Activated T-helper 1 cell treated with Interleukin-2 at 50 U/mL for 16 hours (primary cell): ENCODE data around the gene CCNDBP1.
"Not testable (repeated sequence)": the region's sequence is repeated elsewhere in the genome, so short reads cannot be mapped to it uniquely, and the experiment has no call there.

Experiments
- DNase-seq: peaks from one replicate; pipeline ENCODE4 v3.0.0-alpha.2; 2020; ENCODE audit warnings: low read depth

CCNDBP1 gene

DNA sequence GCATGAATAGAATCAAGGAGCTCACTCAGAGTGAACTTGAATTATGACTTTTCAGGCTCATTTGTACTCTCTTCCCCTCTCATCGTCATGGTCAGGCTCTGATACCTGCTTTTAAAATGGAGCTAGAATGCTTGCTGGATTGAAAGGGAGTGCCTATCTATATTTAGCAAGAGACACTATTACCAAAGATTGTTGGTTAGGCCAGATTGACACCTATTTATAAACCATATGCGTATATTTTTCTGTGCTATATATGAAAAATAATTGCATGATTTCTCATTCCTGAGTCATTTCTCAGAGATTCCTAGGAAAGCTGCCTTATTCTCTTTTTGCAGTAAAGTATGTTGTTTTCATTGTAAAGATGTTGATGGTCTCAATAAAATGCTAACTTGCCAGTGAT lies 9.6 kb downstream of the CCNDBP1 start:
- no peak for DNase-seq

DNA sequence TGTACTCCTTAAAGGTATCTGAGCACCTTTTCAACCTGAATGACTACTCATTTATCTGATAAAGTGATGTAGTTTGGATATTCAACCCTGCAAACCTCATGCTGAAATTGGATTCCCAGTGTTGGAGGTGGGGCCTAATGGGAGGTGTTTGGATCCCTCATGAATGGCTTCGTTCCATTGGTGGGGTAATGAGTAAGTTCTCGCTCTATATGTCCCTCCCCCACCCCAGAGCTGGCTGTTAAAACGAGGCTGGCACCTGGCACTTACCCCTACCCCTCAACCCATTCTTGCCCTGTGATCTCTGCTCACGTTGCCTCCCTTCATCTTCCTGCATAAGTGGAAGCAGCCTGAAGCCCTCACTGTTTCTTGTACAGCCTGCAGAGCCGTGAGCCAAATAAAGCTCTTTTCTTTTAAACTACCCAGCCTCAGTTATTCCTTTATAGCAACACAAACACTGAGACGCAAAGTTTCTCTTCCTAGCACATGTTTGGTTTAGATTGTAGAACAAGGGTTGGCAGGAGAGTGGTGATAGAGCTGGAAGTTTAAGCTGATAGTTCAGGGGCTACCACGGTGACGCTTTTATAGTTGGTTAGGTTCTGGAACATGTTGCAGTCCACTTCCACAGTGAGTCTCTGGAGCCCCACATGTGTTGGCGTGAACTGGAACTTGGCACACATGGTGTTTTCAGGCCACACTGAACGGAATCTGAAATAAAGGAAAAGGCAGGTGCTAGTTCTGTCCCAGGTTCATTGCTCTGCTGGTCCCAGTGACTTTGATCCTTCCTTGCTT lies 11.8 kb downstream of the CCNDBP1 start:
- DNase-seq, result no peak

DNA sequence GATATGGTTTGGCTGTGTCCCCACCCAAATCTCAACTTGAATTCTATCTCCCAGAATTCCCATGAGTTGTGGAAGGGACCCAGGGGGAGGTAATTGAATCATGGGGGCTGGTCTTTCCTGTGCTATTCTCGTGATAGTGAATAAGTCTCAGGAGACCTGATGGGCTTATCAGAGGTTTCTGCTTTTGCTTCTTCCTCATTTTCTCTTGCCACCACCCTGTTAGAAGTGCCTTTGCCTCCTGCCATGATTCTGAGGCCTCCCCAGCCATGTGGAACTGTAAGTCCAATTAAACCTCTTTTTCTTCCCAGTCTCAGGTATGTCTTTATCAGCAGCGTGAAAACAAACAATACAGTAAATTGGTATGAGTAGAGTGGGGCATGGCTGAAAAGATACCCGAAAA lies 12.6 kb downstream of the CCNDBP1 start:
- DNase-seq, result not testable (repeated sequence)

DNA sequence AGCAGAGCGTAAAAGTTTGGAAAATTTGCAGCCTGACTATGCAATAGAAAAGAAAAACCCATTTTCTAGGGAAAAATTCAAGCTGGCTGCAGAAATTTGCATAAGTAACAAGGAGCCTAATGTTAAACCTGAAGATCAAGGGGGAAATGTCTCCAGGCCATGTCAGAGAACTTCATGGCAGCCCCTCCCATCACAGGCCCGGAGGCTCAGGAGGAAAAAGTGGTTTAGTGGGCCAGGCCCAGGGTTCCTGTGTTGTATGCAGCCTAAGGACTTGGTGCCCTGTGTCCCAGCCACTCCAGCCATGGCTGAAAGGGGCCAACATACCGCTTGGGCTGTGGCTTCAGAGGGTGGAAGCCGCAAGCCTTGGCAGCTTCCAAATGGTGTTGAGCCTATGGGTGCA lies 13.4 kb downstream of the CCNDBP1 start:
- DNase-seq, result not testable (repeated sequence)

DNA sequence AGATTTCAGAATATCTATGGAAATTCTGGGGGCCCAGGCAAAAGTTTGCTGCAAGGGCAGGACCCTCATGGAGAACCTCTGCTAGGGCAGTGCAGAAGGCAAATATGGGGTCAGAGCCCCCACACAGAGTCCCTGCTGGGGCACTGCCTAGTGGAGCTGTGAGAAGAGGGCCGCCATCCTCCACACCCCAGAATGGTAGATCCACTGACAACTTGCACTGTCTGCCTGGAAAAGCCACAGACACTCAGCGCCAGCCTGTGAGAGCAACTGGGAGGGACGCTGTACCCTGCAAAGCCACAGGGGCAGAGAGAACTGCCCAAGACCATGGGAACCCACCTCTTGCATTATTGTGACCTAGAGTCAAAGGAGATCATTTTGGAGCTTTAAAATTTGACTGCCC lies 13.8 kb downstream of the CCNDBP1 start:
- DNase-seq, result no peak

DNA sequence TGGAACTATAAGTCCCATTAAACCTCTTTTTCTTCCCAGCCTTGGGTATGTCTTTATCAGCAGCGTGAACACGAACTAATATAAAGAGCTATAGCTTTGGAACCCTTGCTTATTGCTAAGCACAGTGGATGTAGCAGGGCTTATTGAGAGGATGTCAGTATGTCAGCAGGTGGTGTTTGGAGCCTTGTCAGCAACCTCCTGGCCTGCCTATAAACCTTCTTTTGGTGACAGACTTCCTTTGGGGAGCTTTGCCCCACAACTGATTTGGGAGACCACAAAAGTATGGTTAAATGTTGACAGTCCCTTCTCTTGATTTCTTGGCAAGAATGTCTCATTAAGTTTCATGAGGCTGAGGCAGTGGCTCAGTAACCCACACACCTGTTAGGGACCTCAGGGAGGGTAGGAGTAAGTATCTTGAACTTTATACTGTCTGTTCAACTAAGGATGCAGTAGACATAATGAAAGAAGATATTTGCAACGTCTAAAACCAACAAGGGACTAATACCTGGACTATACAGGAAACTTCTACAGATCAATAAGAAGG lies 14.8 kb downstream of the CCNDBP1 start:
- no peak for DNase-seq

DNA sequence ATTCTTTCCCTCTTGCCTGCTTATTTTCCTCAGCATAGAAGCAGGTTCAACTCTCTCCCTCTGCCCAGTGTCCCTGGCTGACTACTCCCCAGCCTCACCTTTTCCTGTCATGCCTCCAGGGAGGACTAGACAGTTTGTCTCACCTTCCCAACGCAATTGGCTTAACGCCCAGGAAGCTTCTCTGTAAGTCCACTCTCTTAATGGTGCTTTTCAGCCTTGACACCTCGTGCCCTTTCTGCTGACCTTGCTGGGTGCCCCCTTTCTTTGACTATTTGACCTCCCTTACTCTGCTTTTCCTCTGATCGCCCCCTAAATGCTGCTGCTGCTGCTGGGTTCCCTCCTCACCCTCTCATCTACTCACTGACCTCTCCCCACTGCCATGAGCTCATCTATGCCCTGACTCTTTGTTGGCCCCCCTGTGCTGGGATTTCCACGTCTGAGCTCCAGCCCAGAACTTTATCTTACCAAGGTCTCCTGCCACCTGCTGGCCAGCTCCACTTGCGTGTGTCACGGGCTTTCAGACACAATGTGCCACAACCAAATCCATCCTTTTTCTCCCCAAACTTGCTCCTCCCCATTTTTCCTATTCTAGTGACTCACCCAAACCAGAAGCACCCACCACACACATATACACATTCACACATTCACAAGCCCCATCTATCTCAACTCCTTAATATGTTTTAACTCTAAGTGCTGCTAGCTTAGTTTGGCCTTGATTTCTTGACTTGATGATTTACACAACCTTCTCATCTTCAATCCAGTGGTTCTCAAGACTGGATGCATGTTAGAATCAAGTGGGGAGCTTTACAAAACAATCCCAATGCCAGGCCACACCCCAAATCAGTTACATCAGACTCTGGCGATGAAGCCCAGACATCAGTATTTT lies 19.1 kb downstream of the CCNDBP1 start:
- DNase-seq, result no peak

DNA sequence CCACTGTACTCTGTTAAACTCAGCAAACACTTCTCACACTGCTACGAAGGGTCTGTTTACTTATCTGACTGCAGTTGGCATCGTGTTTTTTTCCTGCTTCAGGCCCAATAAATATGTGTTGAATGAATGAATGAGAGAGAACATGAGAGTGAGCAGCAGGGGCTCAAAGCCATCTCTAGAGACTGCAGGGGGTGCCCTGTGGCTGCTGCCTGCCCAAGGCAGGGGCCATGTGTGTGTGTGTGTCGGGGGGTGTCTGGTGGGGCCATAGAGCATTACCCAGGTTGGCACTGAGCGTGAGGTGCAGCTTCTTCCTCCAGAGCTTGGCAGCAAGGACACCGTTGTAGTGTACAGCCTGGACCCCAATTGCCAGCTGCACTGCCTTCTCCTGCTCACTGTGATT lies 20.9 kb downstream of the CCNDBP1 start:
- no peak for DNase-seq

DNA sequence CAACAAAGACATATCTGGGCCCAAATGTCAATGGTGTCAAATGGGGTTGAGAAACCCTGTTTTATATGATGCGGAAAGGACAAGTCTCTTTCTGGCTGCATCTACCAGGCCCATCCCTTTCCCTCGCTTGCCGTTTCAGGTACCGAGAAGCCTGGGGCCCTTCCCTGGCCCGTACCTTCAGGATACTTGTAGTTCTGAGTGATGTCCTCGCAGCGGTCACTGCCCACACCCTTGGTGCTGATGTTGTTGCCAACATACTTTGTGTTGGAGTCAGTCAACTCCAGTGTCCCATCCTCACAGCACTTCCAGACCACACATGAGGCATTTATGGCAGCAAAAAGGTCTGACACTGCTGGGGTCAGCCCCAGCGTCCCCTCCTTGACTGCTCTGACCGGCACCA lies 21.8 kb downstream of the CCNDBP1 start:
- DNase-seq, result no peak

DNA sequence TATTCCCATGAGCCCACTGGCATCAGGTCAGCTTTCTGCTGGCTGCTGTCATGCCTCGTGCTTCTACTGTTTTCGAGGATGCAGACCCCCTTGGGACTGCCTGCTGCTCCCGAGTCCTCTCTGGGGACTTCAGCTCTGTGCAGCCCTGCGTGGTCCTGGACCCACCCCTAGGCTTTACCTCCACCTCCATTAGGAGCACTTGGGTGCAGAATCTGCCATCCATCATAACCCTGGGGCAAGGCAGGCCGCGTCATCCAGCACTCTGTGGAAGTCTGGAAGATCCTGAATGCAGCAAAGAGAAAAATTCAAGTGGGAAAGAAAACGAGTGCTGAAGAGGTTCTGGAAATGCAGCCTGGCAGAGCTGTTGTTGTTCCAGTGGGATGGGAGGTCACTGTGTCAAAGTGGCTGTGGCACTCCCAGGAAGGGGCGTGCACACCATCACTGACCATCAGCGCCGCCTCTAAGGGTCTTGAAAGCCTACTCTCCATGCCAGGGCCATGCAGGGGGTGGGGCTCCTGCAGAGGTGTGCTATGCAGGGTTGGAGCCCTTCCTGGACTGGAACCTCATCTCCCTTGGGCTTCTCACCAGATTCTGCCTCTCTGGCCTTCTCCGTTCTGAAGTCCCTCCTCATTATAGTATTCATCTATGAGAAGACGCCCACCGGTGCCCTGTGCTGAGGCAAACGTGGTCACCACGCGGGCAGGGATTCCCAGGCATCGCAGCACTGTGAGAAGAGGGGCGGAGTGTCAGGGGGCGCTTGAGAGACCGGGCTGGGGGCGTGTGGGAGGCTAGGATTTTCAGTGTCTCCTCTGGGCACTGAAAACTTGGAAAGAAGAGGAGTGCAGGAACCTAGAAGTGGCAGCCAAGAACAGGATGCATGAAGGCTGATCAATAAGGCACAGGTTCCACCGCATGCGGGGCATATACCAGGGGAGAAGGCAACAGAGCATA lies 23.1 kb downstream of the CCNDBP1 start:
- DNase-seq, result no peak

DNA sequence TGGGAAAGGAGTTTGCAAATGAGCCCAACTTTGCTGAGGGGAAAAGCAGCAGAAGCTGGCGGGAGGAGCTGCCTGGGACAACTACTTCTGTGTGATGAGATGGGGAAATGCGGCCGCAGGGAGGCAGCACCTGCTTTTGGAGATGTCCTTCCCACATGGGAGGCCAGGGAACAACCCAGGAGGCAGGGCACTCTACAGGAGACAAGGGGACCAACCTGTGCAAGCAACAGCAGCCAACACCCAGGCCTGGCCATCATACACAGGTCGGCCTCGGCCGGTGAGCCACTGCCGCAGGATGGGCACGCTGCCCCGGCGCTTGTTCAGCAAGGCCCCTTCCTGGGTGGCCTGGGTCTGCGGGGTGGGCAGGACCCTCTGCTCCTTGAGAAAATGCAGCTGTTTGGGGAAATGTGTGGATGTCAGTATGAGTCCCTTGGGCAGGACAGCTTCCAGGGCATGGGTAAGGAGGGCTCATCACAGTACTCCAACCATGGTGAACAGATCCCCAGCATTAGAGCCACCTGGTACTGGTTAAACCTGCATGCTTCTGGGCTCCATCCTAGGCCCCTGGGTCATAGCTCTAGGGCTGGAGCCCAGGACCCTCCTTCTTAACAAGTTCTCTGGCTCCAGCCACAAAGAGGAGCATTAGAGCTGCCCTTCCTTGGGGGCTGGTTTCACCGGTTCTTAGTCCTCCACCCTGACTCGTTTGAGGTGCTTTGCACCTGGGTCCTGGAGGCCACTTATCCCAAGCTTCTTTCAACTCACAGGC lies 24.0 kb downstream of the CCNDBP1 start:
- DNase-seq, result no peak

DNA sequence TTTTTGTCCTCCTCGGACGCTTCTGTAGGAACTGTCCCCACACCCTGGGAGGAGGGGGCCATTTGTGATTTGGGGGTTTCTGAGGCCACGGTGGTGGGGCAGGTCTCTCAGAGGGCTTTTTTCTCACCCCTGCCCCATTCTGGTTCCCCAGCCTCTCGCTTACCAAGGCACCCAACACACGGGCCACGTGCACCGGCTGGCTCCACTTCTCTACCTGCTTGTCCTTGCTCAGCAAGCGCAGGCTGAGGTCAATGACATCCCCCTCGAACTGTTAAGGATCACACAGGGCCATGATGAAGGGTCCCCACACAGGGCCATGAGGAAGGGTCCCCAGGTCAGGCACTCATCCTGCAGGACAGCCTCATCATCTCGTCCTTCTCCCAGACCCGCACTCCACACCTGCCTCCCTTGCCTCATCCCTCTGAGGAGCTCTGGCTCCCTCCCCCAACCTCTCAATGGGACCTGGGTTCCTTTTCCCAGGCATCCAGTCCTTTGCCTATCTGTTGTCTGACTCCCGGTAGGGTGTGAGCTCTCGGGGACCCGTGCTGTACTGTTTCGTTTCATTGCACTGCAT lies 25.1 kb downstream of the CCNDBP1 start:
- no peak for DNase-seq

DNA sequence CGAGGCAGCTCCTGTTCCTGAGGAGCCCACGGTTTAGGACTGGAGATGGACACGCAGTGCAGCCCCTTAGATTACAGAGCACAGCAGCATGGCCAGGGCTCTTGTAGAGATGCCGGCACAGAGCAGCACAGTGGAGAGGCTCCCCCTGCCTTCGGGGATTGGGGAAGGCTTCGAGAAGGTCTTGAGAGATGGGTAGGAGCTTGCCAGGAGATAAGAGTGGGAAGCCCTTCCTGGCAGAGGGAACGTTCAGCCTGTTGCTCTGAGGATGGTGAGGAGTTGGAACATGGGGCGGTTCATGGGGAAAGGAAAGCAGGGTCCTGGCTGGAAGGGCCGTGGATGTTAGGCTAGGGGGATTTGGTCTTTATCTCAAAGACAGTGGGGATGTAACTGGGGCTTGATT lies 25.6 kb downstream of the CCNDBP1 start:
- DNase-seq, result no peak

DNA sequence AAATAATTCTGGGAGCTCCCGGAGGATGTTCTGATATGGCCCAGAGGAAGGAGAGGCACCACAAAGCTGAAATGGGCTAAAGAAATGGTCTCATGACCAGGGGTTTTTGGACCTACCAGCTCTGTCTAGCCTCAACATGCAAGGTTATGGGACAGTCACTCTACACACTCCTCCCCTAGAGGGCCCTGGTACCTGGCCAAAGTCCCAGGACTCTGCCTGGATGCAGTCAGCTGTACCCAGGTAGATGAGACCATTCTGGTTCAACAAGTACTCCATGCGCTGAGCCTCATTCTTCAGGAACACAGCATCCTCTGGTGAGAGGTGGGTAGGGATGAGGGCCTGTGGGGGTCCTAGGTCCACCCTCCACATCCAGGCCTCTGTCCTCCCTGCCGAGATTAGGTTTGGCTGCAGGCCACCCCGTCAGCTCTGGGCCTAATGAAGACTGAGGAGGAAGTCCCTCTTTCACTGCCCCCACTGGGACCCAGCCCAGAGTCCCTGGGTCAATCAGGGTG lies 26.1 kb downstream of the CCNDBP1 start:
- no peak for DNase-seq

DNA sequence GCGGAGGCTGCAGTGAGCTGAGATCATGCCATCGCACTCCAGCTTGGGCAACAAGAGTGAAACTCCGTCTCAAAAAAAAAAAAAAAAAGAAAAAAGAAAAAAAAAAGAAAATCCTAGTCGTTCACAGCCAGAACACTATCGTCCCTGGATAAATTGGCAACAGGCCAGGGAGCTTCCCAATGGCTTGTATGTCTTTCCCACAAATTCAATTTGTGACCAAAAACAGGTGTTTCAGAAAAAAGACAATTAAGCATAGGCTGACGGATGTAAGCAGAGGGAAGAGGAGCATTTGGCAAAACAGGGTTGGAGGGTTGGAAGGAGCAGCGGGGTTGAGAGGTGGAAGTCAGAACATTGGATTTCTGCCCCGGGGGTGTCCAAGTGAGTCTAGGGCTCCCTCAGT lies 27.1 kb downstream of the CCNDBP1 start:
- DNase-seq, result no peak

DNA sequence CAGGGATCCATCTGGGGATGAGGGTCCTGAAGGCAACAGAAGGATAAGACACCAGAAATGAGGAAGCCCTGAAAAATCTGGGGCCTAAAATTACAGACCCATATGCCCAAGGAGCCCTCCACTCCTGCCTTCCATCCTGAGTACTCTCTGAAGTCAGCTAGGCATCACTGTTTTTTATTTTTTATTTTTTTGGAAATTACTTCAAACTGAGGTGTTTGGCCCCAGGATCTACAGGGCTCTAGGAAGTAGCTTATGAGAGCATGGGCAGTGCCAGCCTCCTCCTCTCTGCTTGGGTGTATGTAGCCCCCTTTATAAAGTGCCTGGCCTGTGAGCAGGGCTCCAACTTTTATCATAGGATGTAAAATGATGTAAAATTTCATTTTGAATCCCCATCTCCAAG lies 27.7 kb downstream of the CCNDBP1 start:
- no peak for DNase-seq

DNA sequence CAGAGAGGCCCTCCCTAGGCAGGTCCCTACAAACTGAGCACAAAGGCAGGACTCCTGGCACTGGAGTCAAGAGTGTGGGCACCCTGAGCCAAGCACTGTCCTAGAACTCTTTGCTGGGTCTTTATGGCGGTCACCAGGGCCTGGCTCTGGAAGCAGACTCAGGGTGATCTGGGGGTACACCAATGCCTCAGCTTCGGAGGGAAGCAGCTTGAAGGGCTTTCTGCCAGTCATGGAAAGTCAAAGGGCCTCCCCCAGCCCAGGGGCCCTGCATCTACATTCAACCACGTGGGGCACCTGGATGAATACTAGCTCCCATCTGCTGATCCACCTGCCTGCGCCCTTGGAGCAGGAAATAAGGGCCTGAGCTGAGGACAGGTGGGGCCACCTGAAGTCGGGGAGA lies 28.3 kb downstream of the CCNDBP1 start:
- no peak for DNase-seq

DNA sequence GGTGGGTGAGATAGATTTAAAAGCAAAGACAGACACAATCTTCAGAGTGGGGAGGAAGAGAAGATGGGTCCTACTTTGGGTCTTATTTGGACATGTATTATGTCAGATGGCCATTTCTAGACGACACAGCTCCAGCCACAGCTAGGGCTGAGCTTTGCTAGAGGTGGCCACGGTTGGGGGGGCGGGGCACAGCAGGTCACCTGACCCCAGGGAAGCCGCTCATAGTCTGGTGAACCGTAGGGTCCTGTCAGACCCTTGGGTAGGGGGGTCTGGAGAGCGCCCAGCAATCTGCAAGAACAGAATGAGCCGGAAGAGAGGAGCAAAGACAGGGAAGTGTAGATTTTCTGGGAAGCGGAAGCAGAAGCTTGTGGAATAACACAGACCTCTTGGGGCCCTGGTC lies 29.0 kb downstream of the CCNDBP1 start:
- no peak for DNase-seq

DNA sequence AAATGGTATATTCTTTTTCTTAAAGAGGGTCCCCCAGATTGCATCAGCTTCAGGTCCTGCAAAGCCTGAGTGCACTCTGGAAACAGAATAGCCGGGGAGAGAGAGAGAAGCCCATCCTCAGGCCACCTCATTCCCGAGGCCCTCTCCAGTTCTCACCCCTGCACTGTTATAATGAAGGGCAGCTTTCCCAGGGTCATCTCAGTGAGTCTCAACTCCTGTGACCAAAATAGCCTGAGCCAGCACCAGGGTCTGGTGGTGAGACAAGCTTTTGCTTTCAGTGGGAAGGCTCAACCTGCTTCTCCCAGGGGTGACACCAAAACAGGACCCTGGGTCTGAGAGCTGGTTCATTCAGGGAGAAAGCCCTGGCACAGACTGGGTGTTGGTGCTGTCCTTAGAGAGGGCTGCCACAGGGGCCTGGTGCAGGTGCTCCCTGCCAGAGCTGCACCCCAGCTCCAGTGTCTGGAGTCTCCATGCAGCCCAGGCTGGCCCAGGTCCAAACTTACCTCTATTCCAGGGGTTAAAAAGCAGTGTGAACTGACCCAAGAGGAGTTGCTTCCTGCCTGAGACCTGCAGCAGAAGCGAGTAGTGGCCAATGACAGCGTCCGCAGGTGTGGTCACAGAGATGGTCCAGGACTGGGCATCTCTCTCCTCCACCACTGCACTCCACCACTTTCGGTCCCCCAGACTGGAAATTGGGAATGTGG lies 29.5 kb downstream of the CCNDBP1 start:
- DNase-seq, result no peak

DNA sequence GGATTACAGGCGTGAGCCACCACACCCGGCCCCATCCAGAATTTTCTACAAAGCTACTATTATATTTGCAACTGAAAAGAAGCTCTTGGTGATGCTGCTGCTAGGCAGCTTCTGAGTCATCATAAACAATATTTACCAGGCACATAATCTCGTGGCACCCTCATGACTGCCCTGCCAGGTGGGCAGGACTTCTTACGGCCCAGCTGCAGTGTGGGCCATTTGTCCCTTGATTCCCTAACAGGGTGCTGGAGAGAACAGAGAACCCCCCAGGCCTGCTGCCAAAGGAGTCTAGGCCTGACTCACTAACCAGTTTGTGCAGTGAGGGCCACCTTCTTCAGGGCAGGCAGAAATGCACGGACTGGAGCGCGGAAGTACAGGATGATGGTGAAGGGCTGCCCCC lies 30.8 kb downstream of the CCNDBP1 start:
- DNase-seq, result no peak
